GM23248 (cell line): ENCODE measurements around the gene EVX2.

Source experiments
- EZH2 ChIP-seq: fragments of 200-600 bp; sonication (generic); IDR thresholded peaks from 2 replicates; pipeline ENCODE4 v1.6.1; 2018; ENCODE audit warnings: antibody characterized with exemption, mild to moderate bottlenecking; ENCODE audit not compliant: insufficient read depth, poor library complexity, severe bottlenecking
- EZH2phosphoT487 ChIP-seq: fragments of 200-600 bp; sonication (generic); IDR thresholded peaks from 2 replicates; pipeline ENCODE4 v1.6.1; 2018; ENCODE audit warnings: antibody characterized with exemption, moderate library complexity, mild to moderate bottlenecking, low read depth; ENCODE audit not compliant: insufficient read depth

DNA sequence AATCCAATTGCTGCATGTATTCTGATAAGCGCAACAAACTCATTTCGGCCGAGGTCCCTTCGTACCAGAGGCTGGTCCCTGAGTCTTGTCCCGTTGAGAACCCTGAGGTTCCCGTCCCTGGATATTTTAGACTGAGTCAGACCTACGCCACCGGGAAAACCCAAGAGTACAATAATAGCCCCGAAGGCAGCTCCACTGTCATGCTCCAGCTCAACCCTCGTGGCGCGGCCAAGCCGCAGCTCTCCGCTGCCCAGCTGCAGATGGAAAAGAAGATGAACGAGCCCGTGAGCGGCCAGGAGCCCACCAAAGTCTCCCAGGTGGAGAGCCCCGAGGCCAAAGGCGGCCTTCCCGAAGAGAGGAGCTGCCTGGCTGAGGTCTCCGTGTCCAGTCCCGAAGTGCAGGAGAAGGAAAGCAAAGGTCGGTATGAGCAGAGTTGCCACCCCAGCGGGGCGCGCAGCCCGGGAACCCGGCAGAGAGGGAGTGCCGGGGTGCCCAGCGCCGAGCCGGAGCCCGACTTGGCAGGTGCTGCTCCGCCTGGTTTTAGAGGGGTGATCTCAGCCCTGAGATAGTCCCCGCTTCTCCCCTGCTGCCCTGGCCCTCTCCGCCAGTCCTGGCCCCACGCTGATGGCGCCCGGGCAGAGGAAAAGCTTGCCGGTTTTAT is 33.5 kb upstream of the EVX2 start:
- TF ChIP-seq EZH2 (no peak), EZH2phosphoT487 (no peak)
